Activated T-cell treated with anti-CD3 and anti-CD28 coated beads for 48 hours (primary cell): Measurements from ENCODE around the gene CNTFR.

ENCODE experiments used
- DNase-seq: peaks from one replicate; pipeline ENCODE4 v3.0.0-alpha.2; 2020; ENCODE audit warnings: low read depth

CNTFR gene

DNA sequence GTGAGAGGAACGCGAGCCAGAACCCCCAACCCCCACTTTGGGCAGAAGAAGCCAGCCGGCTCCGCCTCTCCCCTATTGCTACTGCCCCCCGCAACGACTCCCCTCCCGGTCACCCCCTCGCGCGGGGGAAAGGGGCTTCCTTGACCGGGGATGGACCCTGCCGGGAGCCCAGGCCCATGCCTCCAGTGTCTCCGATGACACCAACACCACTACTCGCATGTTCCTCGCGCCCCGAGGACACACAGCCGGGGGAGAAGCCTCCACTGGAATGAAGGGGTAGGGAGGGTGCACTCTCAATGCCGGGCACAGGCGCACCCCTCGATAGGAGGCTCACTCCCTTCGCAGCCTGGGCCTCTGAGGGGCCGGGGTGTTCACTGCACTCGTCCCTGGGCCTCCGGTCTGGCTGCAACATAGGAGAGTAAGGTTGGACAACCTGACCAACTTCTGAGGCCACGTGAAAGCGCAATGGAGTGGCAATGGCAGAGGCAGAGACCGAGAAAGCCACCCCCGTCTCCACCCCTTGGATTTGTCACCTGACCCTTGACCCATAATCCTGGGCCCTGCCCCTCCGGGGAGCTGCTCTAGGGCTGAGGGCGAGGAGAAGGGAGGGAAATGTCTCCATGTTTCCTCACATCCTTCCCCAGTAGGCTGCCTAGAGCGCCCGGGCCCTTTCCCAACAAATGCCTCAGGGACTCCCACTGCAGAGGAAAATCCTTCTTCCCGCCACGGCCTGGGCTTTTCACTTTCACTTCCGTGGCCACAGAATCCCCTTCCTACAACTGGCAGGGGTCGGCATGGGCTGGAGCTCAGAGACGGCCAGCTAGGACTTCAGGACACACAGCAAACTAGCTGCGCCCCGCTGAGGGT lies 1.1 kb upstream of the CNTFR start:
- DNase-seq = no peak

DNA sequence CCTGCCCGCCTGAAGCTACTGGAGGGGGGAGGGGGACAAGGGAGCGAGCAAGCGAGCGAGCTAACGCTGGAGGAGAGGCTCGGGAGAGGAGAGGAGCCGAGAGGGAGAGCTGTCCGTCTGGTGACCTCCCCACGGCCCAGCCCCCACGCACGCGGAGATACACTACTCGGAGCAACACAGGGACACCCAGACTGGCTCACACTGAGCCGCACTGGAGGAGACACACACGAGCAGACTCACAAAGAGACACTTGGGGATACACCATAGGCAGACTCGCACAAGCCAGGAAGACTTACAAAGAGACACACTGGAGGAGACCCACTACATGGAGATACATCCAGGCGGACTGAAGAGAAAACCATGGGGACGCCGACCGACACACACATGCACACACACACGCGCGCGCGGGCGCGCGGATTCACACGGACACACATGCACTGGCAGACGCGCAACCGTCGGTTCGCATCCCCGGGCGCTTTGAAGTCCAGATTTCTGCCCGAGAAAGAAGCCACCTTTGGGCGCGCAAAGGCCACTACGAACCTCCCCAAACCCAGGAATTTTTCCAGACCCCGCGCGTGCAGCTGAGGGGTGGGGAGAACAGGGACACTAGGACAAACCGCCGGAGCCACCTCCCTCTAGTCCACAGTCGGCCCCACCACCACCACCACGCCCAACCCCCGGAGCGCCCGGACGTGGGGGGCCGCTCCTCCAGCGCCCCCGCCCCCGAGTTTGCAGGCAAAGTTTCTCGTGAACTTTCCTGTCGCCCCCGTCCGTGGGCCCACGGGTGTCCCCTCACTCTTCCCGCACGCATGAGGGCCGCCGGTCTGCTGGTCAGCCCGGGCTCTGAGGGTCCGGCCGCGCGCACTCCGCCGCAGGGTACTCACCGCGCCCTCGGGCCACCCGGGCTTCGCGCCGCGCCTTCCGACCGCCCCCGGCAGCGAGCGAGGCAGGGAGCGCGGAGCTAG lies 571 bp downstream of the CNTFR start:
- no peak for DNase-seq

DNA sequence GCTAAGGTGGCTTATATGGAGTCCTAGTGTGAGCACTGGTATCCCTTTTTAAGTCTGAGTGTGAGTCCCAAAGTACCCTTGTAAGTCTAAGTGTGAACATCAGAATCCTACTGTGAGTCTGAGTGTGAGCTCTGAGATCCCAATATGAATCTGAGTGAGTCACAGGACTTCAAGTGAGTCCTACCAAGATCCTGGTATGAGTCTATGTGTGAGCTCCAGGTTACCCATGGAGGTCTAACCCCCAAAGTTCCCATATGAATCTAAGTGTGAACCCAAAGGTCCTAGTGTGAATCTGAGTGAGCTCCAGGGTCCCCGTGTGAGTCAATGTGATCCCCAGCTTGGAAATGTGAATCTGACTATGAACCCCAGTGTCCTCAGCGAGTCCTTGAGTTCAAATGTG lies 2.3 kb downstream of the CNTFR start:
- no peak for DNase-seq

DNA sequence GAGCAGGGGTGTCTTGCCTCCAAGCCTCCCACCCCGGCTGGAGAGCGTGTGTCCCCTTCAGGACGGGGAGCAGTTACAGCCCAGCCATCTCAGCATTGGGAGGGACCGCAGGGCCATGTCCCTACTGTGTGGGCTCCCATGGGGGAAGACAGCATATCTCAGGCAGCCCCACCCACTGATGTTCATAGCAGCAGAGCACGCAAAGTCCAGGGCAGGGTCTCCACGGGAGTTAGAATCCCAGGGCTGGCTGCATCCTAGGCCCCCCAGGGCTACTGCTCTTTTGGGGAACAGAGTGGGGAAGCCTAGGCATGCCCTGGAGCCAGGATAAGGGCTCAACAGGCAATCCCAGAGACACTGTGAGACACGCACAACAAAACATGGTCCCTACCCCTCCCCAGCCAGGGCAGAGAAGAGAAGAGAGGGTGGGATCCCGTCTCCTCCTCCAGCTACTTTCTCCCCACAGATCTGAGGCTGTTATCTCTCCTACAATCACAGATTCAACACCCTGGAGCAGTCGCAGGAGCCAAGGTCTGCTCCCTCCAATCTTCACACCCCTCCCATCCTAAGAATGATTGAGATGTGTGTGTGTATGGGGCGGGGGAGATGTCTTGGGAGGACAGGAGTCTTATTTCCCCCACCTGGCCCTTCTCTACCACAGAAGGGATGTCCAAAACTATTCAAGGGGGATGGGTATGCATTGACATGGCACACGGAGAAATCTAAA lies 3.4 kb downstream of the CNTFR start:
- DNase-seq = no peak

DNA sequence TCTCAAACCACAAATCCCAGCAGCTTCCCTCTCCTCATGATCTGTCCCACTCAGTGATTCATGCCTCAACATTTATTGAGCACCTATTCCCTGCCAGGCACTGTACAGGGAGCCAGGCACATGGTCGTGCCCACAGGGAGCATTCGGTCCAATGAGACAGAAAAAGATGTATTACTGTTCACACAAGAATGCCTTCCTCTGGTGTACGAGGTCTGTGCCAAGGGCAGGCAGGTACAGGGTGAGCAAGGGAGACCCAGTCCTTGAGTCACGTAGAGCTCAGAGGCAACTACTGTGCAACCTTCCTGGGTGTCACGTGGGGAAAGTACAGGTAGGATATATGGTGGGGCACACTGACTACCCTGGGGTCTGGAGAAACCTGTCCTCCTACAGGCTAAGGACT lies 4.6 kb downstream of the CNTFR start:
- DNase-seq = no peak

DNA sequence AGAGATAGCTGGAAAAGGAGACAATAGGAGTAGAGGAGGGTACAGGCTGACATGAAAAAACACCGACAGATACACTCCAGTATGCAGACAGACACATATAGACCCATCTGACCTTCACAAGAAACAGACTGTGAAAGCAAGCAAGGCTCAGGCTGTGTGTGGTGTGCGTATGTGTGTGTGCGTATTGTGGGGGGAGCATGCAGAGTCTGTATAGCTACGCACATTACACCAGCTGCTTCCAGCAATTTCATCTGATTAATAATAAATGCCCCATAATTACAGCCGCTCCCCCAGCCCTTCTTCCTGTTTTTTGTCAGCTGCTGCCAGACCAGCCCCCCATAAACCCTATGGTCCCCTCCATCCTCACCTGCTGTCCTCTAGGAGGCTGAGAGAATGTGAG lies 6.7 kb downstream of the CNTFR start:
- DNase-seq = no peak

DNA sequence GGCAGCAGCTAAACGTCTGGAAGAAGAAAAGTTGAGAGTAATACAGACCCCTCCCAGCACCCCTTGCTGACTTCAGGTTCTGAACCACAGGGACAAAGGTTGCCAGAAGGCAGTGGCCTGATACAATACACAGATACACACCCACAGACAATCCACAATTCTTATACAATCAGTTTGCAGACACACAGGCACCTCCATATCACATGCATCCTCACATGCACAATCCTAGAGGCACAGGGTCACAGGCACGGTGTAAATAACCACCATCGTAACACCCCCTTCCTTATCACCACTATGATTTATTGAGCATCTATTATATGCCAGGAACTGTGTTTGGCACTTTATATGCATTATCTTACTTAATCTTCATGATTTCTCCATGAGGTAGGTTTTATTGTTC lies 8.2 kb downstream of the CNTFR start:
- no peak for DNase-seq

DNA sequence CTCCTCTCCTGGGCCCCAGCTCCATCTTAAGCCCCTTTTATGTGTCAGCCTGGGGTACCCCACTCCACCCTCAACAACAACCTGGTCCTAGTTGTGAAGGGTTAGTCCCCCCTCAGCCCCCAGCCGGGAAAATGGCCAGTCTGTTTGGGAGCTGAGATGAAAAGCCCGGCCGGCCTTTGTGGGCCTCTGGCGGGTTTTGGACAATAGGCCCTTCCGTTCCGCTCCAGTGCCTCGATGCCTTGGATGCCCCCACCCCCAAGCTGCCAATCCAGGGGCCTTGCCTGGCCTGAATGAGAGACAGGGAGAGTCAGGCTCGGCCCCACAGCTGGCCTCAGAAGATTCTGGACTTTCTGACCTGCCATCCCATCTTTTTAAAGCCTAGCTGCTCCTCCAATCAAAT lies 9.2 kb downstream of the CNTFR start:
- no peak for DNase-seq

DNA sequence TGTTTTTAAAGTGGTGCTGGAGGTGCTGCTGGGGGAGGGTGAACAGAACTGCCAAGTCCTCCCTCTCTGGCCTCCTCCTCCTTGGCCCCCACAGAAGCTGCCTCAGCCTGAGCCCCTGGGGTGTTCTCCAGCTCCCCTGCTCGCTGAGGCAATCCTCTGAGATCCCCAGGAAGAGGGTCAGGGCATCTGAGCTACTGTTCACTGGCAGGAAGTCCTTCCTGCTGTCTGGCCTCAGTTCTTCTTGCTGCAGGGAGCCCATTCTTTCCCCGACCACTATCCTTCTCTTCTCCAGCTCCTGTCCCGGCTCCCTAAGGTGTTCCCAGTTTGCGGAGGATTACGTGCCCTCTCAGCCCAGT lies 9.7 kb downstream of the CNTFR start:
- DNase-seq = no peak

DNA sequence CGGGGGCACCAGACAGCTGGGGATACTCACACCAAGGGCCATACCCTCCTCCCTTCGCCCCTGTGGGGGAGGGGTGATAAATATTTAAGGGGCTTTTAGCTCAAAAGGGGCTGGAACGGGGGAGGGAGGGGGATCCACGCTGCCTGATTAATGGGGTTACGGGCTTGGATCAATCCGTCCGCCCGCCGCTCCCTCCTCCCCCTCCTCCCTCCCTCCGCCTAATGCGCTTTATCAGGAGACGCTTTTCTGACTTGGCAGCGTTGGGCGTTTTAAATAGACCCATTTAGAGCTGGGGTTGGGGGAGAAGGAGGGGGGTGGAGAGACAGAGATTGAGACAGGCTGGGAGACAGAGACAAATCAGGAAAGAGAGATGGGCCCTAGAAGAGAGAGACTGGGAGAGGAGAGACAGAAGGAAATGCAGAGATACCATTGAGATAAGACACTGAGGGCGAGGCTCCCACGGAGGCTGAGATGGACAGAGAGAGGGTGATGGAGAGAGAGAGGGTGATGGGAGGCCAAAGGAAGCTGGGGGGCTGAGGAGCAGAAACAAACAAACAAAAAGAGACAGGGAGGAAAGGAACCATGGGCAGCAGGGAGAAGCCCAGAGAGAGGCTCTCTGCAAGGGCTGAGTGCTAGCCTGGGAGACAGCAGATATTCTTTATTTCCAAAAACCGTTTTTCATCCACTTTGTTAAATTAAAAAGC lies 10.3 kb downstream of the CNTFR start:
- no peak for DNase-seq

DNA sequence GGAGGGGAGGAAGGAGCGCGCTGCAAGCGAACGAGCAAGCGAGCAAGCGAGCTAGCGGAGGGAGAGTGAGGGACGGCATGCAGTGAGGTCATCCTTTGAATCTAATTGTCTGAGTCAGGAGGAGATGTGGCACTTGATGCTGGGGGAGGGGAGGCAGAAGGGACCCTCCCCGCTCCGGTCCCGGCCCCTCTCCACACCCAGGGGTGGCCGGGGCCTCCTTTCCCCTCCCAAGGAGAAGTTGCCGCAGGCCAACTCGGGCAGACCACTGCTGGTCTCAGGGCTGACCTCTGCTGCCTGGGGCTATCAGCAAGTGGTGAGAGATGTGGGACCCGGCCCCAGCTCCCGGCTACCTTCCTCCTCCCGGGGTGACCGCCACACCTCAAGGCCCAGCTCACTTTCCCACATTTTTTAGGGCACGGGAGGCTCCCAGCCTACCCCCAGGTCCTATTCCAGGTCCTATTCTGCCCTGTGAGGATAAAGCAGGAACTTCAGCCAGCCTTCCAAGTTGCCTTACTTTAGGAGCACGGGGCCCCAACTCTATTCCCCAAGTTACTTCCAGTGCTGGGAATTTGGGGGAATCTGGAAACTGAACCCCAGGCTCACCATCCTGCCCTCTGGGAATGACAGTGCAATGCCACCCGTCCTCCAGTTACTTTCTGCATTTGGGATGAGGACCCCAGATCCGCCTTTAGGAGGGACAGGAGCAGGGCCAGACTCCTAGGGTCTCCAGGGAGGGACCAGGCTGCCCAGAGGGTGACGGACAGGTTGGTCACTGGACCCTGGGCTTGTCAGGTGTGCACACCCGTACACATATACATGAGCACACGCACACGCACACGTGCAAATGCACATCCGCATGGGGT lies 11.1 kb downstream of the CNTFR start:
- no peak for DNase-seq

DNA sequence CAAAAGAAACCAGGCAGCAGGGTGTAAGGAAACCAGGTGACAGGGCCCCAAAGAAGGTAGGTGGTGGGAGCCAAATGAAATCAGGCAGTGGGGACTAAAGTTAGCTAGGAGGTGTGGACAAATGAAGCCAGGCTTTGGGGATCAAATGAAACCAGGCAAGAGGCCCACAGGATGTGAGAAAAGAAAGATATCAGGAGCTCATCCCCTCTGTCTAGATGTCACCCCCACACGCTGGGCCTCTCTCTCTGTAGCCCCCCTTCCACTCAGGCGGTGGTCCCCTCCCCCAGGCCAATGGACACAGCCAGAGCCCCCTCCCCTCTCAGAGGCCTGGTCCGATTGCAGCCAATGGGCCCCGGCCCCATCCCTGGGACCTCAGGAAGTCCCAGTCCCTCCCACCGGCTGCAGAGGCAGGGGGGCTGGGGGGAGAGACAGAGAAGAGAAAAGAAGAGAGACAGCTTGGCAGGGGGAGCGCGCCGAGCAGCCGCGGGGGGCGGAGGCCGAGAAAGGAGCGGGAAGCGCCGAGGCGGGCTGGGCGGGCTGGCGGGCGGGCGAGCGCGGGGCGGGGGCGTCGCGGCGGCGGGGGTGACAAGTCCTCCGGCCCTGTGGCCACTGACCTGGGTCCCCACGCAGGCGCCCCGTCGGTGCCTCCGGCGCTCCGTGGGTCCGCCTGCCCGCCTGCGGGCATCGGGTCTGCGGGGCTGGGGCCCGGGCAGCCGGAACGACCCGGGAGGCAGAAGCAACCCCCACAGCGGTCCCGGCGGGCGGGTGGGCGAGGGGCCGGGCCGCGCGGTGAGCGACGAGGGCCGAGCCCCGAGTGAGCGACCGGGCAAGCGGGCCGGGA lies 11.9 kb downstream of the CNTFR start:
- no peak for DNase-seq

DNA sequence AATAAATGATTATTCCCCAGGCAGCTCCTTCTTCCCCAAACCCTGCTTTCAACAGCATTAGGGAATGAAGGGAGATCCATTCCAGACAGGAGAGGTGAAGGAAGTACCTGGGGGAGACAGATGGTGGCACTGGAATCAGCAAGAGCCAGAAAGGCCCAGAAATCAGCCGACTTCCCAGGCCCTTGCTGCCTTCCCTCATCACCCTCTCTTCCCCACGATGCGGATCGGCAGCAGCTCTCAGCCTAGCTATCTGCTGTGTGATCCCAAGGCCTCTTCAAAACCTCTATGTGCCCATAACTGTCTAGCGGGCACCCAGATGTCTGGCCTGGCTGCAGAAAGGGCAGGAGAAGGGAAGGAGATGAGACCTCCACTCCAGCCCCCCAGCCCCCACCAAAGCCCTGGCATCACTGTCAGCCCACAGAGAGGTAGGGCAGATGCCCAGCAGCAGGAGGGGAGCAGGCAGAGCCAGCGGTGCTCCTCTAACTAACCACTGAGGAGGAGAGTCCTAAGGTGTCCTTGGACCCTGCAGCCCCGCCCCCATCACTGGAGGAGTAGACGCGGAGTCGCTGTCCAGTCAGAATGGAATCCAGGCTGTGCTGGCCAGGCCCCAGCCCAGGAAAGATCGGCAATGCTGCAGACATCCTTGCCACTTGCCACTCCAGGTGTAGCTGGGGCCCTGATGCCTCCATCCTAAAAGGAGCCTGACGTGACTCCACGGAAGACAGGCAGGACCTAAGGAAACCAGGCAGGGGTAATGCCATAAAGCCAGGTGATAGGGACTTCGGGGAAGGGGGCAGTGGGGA lies 12.7 kb downstream of the CNTFR start:
- no peak for DNase-seq

DNA sequence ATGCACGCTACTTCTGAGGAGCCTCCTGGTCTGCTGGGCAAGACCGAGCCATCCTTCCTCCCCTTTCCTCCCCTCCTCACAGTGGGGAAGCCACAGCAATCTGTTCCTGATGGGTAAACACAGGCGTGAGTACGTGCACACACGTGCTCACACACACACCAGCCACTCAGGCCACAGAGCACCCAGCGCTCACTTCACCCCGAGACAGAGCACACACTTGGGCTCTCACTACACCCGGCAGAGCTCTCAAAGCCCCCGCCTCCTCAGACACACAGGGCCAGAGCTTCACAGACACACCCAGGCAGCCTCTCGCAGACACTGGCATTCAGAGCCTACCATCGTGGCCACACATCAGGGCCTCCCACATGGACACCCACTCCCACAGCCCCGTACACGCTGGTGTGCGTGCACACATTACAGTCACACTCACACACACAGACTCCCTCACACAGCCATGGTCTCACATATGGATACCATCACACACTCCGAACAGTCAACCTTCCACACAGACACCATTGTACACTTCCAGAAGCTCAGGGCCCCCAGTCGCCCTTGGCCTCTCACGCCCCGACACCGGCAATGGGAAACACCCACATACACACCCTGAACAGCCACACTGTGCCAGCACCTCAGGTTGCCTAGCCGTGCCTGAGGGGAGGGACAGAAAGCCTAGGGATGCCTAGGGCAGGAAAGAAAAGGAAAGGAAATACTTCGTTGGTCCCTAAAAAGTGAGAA lies 13.5 kb downstream of the CNTFR start:
- no peak for DNase-seq

DNA sequence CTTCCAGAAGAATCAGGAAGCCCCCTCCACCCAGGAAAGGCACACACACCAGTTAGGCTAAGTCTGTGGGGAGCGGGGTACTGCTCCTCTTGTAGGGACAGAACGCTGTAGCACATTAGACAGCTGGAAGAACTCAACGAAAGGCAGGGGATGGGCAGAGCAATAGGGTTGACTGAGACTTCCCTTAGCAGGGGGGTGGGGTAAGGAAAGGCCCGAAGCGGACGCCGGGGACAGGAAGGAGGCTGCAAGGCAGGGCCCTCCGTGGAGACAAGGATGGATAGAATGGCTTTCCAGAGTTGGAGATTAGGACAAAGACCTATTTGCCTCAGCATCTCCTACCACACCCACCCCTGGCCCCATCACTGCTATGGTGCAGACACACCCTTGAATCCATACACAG lies 14.3 kb downstream of the CNTFR start:
- no peak for DNase-seq

DNA sequence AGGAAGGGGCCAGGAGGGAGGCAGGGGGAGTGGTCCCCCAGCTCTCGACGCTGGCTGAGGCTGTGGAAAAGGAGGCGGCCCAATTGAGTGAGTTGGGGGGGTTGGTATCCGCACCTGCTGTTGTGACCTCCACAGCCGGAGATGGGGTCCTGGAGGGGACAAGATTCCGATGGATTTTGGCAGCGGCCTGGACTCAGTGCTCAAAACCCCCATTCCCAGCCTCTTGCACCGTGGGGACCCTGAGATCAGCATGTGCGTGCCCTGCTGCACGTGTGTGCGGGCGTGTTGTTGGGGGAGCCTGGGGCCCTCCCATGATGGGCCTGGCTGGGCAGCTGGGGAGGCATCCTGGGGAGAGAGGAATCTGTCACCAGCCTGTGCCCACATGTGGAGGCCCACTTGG lies 15.0 kb downstream of the CNTFR start:
- DNase-seq = no peak

DNA sequence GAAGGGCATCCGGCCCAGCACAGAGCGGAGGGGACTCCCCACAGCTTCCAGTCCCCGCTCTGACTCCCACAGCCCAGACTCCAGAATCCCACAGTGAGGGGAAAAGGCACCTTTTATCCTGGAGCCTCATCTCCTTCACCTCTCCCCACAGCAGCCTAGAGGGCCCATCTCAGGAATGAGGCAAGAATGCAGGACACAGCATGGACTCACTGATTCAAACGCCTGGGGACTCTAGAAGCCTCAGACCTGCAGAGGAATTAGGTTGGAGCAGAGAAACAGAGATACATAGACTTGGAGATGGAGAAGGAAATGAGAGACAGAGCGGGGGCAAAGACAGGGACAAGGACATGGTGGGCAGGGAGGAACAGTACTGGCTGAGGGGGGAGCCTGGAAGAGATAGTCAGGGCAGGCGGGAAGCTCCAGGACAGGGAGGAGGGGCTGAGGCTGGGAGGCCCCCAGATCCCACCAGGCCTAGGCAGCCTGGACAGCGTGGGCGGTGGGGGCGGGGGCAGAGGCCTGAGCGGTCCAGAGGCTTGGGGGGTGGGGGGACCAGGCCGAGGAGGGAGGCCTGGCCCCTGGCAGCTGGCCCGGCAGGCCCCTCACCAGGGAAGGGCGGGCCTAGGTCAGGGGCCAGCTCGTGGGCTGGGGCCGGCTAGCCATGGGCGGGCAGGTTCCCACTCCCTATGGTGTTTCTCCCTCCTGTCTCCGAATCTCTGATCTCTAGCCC lies 15.8 kb downstream of the CNTFR start:
- DNase-seq = no peak

DNA sequence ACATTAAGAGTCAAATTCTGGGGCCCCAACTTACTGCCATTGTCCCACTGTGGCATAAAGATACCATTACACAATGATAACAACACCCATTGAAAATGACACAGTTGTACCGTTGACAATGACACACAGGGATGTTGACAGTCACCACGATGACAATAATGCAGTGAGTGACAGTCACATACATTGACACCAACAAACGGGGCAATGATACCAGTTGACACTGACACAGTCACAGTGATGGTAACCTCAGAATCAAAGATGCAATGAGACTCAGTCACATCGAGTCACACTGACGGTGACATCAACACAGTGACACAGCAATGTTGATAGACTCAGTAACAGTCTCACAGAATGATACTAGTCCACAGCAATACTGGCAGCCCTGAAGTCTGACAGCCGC lies 16.9 kb downstream of the CNTFR start:
- DNase-seq = no peak
